GM23248 (cell line): Measurements from ENCODE around the gene CLDN15. TPM values are rescaled to one million over a fixed set of nuclear protein-coding genes. Genes with fewer than 3 reads are reported as not detected.

Experiments
- DNase-seq: peaks from one replicate; pipeline ENCODE4 v3.0.0-alpha.2; 2015
- H2AFZ ChIP-seq: fragments of 200-600 bp; sonication (generic); 2 replicates; pipeline ENCODE4 v1.6.1; 2016; ENCODE audit warnings: antibody characterized with exemption
- H3F3A ChIP-seq: fragments of 200-600 bp; sonication (generic); 2 replicates; pipeline ENCODE4 v1.6.1; 2016; ENCODE audit warnings: mild to moderate bottlenecking, antibody characterized with exemption, mixed run types; ENCODE audit not compliant: insufficient read depth
- H3K27ac ChIP-seq: fragments of 200-600 bp; sonication (generic); 2 replicates; pipeline ENCODE4 v1.5.1; 2016; ENCODE audit warnings: mild to moderate bottlenecking
- H3K27me3 ChIP-seq: fragments of 200-600 bp; sonication (generic); replicated peaks from 2 replicates; pipeline ENCODE4 v1.6.1; 2016; ENCODE audit warnings: mild to moderate bottlenecking; ENCODE audit not compliant: insufficient read depth
- H3K36me3 ChIP-seq: fragments of 200-600 bp; sonication (generic); 2 replicates; pipeline ENCODE4 v1.6.1; 2016; ENCODE audit warnings: low read depth, mild to moderate bottlenecking
- H3K4me1 ChIP-seq: fragments of 200-600 bp; sonication (generic); 2 replicates; pipeline ENCODE4 v1.6.1; 2016; ENCODE audit warnings: mild to moderate bottlenecking; ENCODE audit not compliant: insufficient read depth
- H3K4me2 ChIP-seq: fragments of 200-600 bp; sonication (generic); one replicate; pipeline ENCODE4 v1.6.1; 2016; ENCODE audit warnings: mild to moderate bottlenecking; ENCODE audit not compliant: unreplicated experiment
- H3K4me3 ChIP-seq: fragments of 200-600 bp; sonication (generic); 2 replicates; pipeline ENCODE4 v1.5.1; 2016; ENCODE audit warnings: mild to moderate bottlenecking
- H3K79me2 ChIP-seq: fragments of 200-600 bp; sonication (generic); 2 replicates; pipeline ENCODE4 v1.6.1; 2016; ENCODE audit warnings: mild to moderate bottlenecking; ENCODE audit not compliant: insufficient read depth
- H3K9ac ChIP-seq: fragments of 200-600 bp; sonication (generic); 2 replicates; pipeline ENCODE4 v1.6.1; 2016; ENCODE audit warnings: mild to moderate bottlenecking
- H3K9me2 ChIP-seq: fragments of 200-600 bp; sonication (generic); 2 replicates; pipeline ENCODE4 v1.6.1; 2016; ENCODE audit warnings: mixed run types, mild to moderate bottlenecking, moderate library complexity; ENCODE audit not compliant: insufficient read depth
- H3K9me3 ChIP-seq: fragments of 200-600 bp; sonication (generic); one replicate; pipeline ENCODE4 v1.6.1; 2017; ENCODE audit warnings: low read depth
- H4K20me1 ChIP-seq: fragments of 200-600 bp; sonication (generic); 2 replicates; pipeline ENCODE4 v1.6.0; 2016; ENCODE audit not compliant: insufficient read depth
- EZH2 ChIP-seq: fragments of 200-600 bp; sonication (generic); IDR thresholded peaks from 2 replicates; pipeline ENCODE4 v1.6.1; 2018; ENCODE audit warnings: antibody characterized with exemption, mild to moderate bottlenecking; ENCODE audit not compliant: insufficient read depth, poor library complexity, severe bottlenecking
- EZH2phosphoT487 ChIP-seq: fragments of 200-600 bp; sonication (generic); IDR thresholded peaks from 2 replicates; pipeline ENCODE4 v1.6.1; 2018; ENCODE audit warnings: antibody characterized with exemption, moderate library complexity, mild to moderate bottlenecking, low read depth; ENCODE audit not compliant: insufficient read depth
- WGBS, 2 experiments: methylation state at CpG; one replicate each; pipeline ENCODE4 v1.1.6; 2015 to 2017; ENCODE audit warnings: low lambda C conversion rate in 2 of 2, low coverage in 1 of 2; ENCODE audit errors: missing lambda C conversion rate in 2 of 2; 5-methylcytosine and 5-hydroxymethylcytosine counted together
- in situ Hi-C: fragments of 300-500 bp; cut with MboI; formaldehyde crosslinking; loops from 2 replicates; pipeline ENCODE4 v1.15.0; 2020
- polyA plus RNA-seq: library from polyadenylated mRNA; unstranded; fragments of >200 nt; fragmentation: Nextera tagmentation; extraction: Ambion mirVana; gene quantifications from 2 replicates; pipeline ENCODE4 v1.2.1, GENCODE V29; 2016
- total RNA-seq: library from RNA; depleted of rRNA; stranded (reverse); fragments of >200 nt; shearing (Covaris generic); gene quantifications from 2 replicates; pipeline ENCODE4 v1.2.3, GENCODE V29; 2014

Gene CLDN15
- total and polyA plus RNA-seq, 2 experiments from 2014 or later: 1.4 to 5.0 TPM

GRCh38 chr7:101278461-101279292 lies 41.1 kb upstream of the CLDN15 start:
- H3K9me3 ChIP-seq: no peaks in the 10 kb centered on the region
- peaks cover 16% of the 10 kb centered on the region; the same call in 1 of the 2 replicates for H3K27me3 ChIP-seq
- no peaks in the 10 kb centered on the region for H3K4me1 ChIP-seq
- WGBS, 2 experiments: 62 to 65% methylated on average over 24 of the region's 24 CpGs
- no peak overlapping the region for H3K27ac ChIP-seq
- no peaks in the 10 kb centered on the region for H4K20me1 ChIP-seq
- H3K4me2 ChIP-seq: no peak overlapping the region
- no peaks in the 10 kb centered on the region for H3K9me2 ChIP-seq
- H3K9ac ChIP-seq: no peak overlapping the region
- no peaks in the 10 kb centered on the region for H3K36me3 ChIP-seq
- in situ Hi-C loops: no loop called here
- H3K4me3 ChIP-seq: no peak overlapping the region
- TF ChIP-seq EZH2phosphoT487 (no peak), EZH2 (no peak)
- DNase-seq: peak; percentile 34
- no peaks in the 10 kb centered on the region for H3K79me2 ChIP-seq
- H2AFZ ChIP-seq: no peak overlapping the region
- H3F3A ChIP-seq: no peaks in the 10 kb centered on the region

- Histone ChIP-seq H3K9me3 (no peaks in the 10 kb centered on the region), H3K79me2 (no peaks in the 10 kb centered on the region), H3K27ac (no peak overlapping the region), H3K4me3 (no peak overlapping the region), H2AFZ (no peak overlapping the region), H4K20me1 (no peaks in the 10 kb centered on the region), H3K9me2 (no peaks in the 10 kb centered on the region), H3K36me3 (no peaks in the 10 kb centered on the region), H3F3A (no peaks in the 10 kb centered on the region), H3K9ac (no peak overlapping the region), H3K4me2 (no peak overlapping the region), H3K4me1 (no peaks in the 10 kb centered on the region), H3K27me3 (peaks cover 29% of the 10 kb centered on the region; the same call in 1 of the 2 replicates)
- 58 to 64% methylated on average over 9 of the region's 9 CpGs for WGBS, 2 experiments
- no peak for DNase-seq
- in situ Hi-C loops: no loop called here
- TF ChIP-seq EZH2 (no peak), EZH2phosphoT487 (no peak)
Observed at GRCh38 chr7:101277155-101277554, 39.6 kb upstream of the CLDN15 start.

DNA sequence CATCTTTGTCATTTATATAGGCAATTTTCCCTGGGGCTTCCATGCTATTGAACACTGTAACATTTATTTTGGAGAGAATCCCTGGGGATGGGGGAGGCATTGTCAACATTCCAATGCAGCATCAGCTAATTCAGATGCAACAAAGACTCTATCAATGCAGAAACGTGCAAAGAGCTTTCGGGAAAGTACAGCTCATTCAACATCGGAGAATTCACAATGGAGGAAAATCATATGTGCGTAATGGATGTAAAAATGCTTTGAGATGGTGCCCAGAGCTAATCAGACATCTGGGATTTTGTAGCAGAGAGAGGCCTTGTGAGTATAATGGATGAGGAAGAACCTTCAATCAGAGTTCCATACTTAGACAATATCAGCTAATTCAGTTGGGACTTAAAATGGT lies 35.6 kb upstream of the CLDN15 start:
- no peak for DNase-seq
- no peak overlapping the region for H3K27ac ChIP-seq
- in situ Hi-C loops: no loop called here
- no peaks in the 10 kb centered on the region for H4K20me1 ChIP-seq
- no peaks in the 10 kb centered on the region for H3K79me2 ChIP-seq
- H3K9me3 ChIP-seq: no peaks in the 10 kb centered on the region
- H3K36me3 ChIP-seq: no peaks in the 10 kb centered on the region
- H3K4me3 ChIP-seq: no peak overlapping the region
- no peak for TF ChIP-seq EZH2phosphoT487
- TF ChIP-seq EZH2: no peak
- 25 to 33% methylated on average over 4 of the region's 4 CpGs for WGBS, 2 experiments
- no peaks in the 10 kb centered on the region for H3F3A ChIP-seq
- no peak overlapping the region for H2AFZ ChIP-seq
- no peak overlapping the region for H3K4me2 ChIP-seq
- no peaks in the 10 kb centered on the region for H3K4me1 ChIP-seq
- H3K27me3 ChIP-seq: peaks cover 24% of the 10 kb centered on the region; the same call in 1 of the 2 replicates
- H3K9ac ChIP-seq: no peak overlapping the region
- H3K9me2 ChIP-seq: no peaks in the 10 kb centered on the region

- no peaks in the 10 kb centered on the region for H3K36me3 ChIP-seq
- in situ Hi-C loops: no loop called here
Observed at GRCh38 chr7:101271021-101271420, 33.4 kb upstream of the CLDN15 start.

More at GRCh38 chr7:101271021-101271420, 33.4 kb upstream of the CLDN15 start:
- H3F3A ChIP-seq: no peaks in the 10 kb centered on the region
- H3K4me2 ChIP-seq: no peak overlapping the region
- H3K9me2 ChIP-seq: no peaks in the 10 kb centered on the region
- TF ChIP-seq EZH2: no peak
- no peak for TF ChIP-seq EZH2phosphoT487
- H4K20me1 ChIP-seq: no peaks in the 10 kb centered on the region
- H3K27ac ChIP-seq: no peak overlapping the region
- peaks cover 24% of the 10 kb centered on the region; the same call in 1 of the 2 replicates for H3K27me3 ChIP-seq
- no peaks in the 10 kb centered on the region for H3K9me3 ChIP-seq
- no peaks in the 10 kb centered on the region for H3K4me1 ChIP-seq
- H3K79me2 ChIP-seq: no peaks in the 10 kb centered on the region
- H2AFZ ChIP-seq: no peak overlapping the region
- DNase-seq: no peak
- H3K4me3 ChIP-seq: no peak overlapping the region
- WGBS, 2 experiments: 78 to 92% methylated on average over 4 to 5 of the region's 5 CpGs
- H3K9ac ChIP-seq: no peak overlapping the region
